DND-41 (cell line): Measurements from ENCODE around the gene SELP.

Source experiments
- EZH2 ChIP-seq: IDR thresholded peaks from 3 replicates; pipeline ENCODE4 v1.6.1; 2012; ENCODE audit warnings: borderline replicate concordance, low read depth, mild to moderate bottlenecking, moderate library complexity, low read length, inconsistent platforms; ENCODE audit not compliant: severe bottlenecking
- TF ChIP-seq, protein P1 (sequence below): IDR thresholded peaks from 2 replicates; pipeline ENCODE4 v1.5.1; 2012; ENCODE audit warnings: borderline replicate concordance, low read length, moderate library complexity, mild to moderate bottlenecking; ENCODE audit not compliant: poor library complexity, severe bottlenecking; ENCODE audit errors: extremely low read depth

- TF ChIP-seq, protein P1, sequence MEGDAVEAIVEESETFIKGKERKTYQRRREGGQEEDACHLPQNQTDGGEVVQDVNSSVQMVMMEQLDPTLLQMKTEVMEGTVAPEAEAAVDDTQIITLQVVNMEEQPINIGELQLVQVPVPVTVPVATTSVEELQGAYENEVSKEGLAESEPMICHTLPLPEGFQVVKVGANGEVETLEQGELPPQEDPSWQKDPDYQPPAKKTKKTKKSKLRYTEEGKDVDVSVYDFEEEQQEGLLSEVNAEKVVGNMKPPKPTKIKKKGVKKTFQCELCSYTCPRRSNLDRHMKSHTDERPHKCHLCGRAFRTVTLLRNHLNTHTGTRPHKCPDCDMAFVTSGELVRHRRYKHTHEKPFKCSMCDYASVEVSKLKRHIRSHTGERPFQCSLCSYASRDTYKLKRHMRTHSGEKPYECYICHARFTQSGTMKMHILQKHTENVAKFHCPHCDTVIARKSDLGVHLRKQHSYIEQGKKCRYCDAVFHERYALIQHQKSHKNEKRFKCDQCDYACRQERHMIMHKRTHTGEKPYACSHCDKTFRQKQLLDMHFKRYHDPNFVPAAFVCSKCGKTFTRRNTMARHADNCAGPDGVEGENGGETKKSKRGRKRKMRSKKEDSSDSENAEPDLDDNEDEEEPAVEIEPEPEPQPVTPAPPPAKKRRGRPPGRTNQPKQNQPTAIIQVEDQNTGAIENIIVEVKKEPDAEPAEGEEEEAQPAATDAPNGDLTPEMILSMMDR, result no peak
- no peak for TF ChIP-seq EZH2
Observed at GRCh38 chr1:169679692-169680091, 49.8 kb upstream of the SELP start.
